ENCODE results near the gene TMEM273.

TMEM273 gene

DNA sequence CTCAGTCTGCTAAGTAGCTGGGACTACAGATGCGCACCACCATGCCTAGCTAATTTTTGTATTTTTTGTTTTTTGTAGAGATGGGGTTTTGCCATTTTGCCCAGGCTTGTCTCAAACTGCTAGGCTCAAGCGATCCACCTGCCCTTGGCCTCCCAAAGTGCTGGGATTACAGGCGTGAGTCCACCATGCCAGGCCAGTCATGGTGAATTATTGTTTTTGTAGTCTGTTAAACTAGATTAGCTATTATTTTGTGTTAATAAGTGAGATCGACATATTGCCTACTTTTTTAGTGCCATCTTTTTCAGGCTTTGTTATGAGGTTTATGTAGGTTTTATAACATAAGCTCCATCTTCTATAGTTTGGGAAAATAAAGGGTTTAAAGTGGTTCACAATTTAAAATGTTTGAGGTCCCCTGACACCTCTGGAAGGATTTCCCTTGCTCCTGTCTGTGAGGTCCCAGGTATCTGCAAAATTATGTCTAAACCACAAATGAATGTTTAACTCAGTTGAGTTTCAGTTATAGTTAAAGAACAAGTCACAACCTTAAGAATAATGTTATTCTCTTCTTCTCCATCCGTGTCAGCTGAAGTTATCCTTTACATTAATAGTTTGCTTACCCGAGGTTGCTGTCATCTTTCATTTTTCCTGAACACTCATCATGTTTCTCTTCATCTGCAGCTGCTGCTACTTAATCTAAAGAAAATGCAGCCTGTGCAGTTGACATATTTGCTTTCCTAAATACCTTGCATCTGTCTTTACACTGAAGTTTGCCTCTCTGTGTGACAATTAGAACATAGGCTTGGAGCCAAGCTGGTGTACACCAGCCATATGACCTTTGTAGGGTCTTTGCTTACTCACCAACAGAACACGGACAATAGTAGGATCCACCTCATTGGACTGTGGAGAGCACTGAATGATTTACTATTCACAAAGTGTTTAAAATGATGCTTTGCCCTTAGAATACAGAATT is 63.9 kb downstream of the TMEM273 start:
- Histone ChIP-seq H3K36me3 (replicated peaks; ENCODE audit: low read depth, low read length) (no peaks in the 10 kb centered on the region), H3K4me1 (ENCODE audit: low read length) (peaks cover 6% of the 10 kb centered on the region; the same call in 1 of the 2 replicates), H3K4me2 (ENCODE audit: low read length) (no peak overlapping the region), H3K9ac (ENCODE audit: low read length) (no peak overlapping the region), H3K79me2 (ENCODE audit: low read length) (no peaks in the 10 kb centered on the region), H4K20me1 (ENCODE audit: insufficient read depth, low read length) (no peaks in the 10 kb centered on the region), H3K4me3 (ENCODE audit: low read length) (no peak overlapping the region), H3K27me3 (ENCODE audit: low read depth, low read length) (no peaks in the 10 kb centered on the region), H2AFZ (ENCODE audit: low read depth, low read length) (no peak overlapping the region), H3K27ac (ENCODE audit: low read length) (no peak overlapping the region), H3K9me3 (ENCODE audit: insufficient read depth, low read length) (no peaks in the 10 kb centered on the region)
- TF ChIP-seq, protein P1, sequence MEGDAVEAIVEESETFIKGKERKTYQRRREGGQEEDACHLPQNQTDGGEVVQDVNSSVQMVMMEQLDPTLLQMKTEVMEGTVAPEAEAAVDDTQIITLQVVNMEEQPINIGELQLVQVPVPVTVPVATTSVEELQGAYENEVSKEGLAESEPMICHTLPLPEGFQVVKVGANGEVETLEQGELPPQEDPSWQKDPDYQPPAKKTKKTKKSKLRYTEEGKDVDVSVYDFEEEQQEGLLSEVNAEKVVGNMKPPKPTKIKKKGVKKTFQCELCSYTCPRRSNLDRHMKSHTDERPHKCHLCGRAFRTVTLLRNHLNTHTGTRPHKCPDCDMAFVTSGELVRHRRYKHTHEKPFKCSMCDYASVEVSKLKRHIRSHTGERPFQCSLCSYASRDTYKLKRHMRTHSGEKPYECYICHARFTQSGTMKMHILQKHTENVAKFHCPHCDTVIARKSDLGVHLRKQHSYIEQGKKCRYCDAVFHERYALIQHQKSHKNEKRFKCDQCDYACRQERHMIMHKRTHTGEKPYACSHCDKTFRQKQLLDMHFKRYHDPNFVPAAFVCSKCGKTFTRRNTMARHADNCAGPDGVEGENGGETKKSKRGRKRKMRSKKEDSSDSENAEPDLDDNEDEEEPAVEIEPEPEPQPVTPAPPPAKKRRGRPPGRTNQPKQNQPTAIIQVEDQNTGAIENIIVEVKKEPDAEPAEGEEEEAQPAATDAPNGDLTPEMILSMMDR (IDR thresholded peaks at IDR 0.05; ENCODE audit: low read depth, low read length) = no peak
- no peak for TF ChIP-seq EZH2phosphoT487 (IDR thresholded peaks at IDR 0.05; ENCODE audit: low read depth)

DNA sequence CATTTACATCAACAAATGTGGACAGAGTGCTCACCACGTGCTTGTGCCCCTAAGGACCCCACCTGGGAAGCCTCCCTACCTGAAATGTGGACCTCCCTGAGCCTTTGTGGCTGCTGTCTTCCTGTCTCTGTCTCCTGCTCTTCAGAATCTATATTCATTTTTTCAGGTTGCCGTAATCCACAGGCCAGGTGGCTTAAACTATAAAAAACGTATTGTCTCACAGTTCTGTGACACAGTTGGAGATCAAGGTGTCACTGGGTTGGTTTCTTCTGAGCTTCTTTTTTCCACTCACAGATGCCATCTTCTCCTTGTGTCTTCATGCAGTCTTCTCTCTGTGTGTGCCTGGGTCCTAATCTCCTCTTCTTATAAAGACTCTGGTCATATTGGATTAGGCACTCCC is 67.3 kb downstream of the TMEM273 start:
- Histone ChIP-seq H3K79me2 (ENCODE audit: low read length) (no peaks in the 10 kb centered on the region), H3K27me3 (ENCODE audit: low read depth, low read length) (no peaks in the 10 kb centered on the region), H4K20me1 (ENCODE audit: insufficient read depth, low read length) (no peaks in the 10 kb centered on the region), H3K9ac (ENCODE audit: low read length) (no peak overlapping the region), H3K9me3 (ENCODE audit: insufficient read depth, low read length) (no peaks in the 10 kb centered on the region), H3K4me3 (ENCODE audit: low read length) (no peak overlapping the region), H2AFZ (ENCODE audit: low read depth, low read length) (no peak overlapping the region), H3K27ac (ENCODE audit: low read length) (no peak overlapping the region), H3K4me2 (ENCODE audit: low read length) (no peak overlapping the region), H3K4me1 (ENCODE audit: low read length) (peaks cover 6% of the 10 kb centered on the region; the same call in 1 of the 2 replicates), H3K36me3 (replicated peaks; ENCODE audit: low read depth, low read length) (no peaks in the 10 kb centered on the region)
- no peak for TF ChIP-seq EZH2phosphoT487 (IDR thresholded peaks at IDR 0.05; ENCODE audit: low read depth)
- TF ChIP-seq, protein P1 (IDR thresholded peaks at IDR 0.05; ENCODE audit: low read depth, low read length) = no peak

DNA sequence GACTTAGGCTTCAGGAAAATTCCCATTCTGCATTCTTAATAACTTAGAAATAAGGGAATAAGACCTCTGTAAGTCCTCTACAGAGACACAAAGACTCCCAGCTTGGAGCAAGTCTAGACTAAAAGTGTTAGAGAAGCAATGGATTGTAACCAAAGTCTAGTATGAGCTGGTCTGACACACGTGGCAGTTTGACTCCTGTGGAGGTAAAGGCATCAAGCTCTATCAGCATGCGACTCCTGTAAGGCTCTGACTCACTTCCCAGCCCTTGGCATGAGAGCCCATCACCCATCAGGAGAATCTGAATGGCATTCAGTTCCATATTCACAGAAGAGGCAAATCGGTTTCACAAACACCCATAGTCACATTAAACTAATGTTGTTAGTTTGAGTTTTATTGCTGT is 68.4 kb downstream of the TMEM273 start:
- H3K79me2 ChIP-seq (ENCODE audit: low read length) = no peaks in the 10 kb centered on the region
- peaks cover 6% of the 10 kb centered on the region; the same call in 1 of the 2 replicates for H3K4me1 ChIP-seq (ENCODE audit: low read length)
- no peaks in the 10 kb centered on the region for H3K36me3 ChIP-seq (replicated peaks; ENCODE audit: low read depth, low read length)
- no peak overlapping the region for H3K27ac ChIP-seq (ENCODE audit: low read length)
- H3K27me3 ChIP-seq (ENCODE audit: low read depth, low read length) = no peaks in the 10 kb centered on the region
- H2AFZ ChIP-seq (ENCODE audit: low read depth, low read length) = no peak overlapping the region
- H3K9ac ChIP-seq (ENCODE audit: low read length) = no peak overlapping the region
- TF ChIP-seq EZH2phosphoT487 (IDR thresholded peaks at IDR 0.05; ENCODE audit: low read depth) = no peak
- TF ChIP-seq, protein P1 (IDR thresholded peaks at IDR 0.05; ENCODE audit: low read depth, low read length) = no peak
- H3K9me3 ChIP-seq (ENCODE audit: insufficient read depth, low read length) = no peaks in the 10 kb centered on the region
- H3K4me3 ChIP-seq (ENCODE audit: low read length) = no peak overlapping the region
- no peaks in the 10 kb centered on the region for H4K20me1 ChIP-seq (ENCODE audit: insufficient read depth, low read length)
- H3K4me2 ChIP-seq (ENCODE audit: low read length) = no peak overlapping the region

DNA sequence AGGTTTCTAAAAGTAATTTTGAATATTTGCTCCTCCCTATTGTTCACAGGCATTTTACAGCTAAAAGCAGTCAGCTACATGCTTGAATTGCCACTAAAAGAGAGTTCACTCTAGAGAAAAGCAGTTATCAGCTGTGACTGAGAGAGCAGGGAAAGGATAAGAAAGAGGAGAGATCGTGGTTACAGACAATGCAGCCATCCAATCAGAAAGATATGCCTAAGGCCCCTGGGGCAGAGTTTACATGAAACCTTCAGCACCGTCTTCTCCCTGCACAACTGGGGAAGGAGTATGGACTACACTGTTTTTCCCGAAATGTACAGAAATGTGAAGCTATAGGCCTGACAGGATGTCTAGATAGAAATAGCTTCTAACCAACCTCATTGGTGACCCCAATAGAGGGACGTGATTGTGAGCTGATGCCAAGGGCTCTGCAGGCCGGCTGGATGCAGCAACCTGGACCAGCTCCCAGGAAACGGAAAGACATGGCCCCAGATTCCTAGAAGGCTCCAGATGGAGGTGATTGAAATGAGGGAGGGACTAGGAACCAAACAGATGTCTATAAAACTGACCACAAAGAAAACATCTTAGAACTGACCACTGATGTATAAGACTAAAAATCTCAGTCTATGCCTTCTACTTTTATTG is 69.6 kb downstream of the TMEM273 start:
- H3K4me2 ChIP-seq (ENCODE audit: low read length) = no peak overlapping the region
- no peaks in the 10 kb centered on the region for H3K36me3 ChIP-seq (replicated peaks; ENCODE audit: low read depth, low read length)
- H4K20me1 ChIP-seq (ENCODE audit: insufficient read depth, low read length) = no peaks in the 10 kb centered on the region
- no peak overlapping the region for H2AFZ ChIP-seq (ENCODE audit: low read depth, low read length)
- H3K9ac ChIP-seq (ENCODE audit: low read length) = no peak overlapping the region
- TF ChIP-seq, protein P1 (IDR thresholded peaks at IDR 0.05; ENCODE audit: low read depth, low read length) = no peak
- no peak for TF ChIP-seq EZH2phosphoT487 (IDR thresholded peaks at IDR 0.05; ENCODE audit: low read depth)
- H3K27ac ChIP-seq (ENCODE audit: low read length) = no peak overlapping the region
- no peaks in the 10 kb centered on the region for H3K9me3 ChIP-seq (ENCODE audit: insufficient read depth, low read length)
- no peaks in the 10 kb centered on the region for H3K79me2 ChIP-seq (ENCODE audit: low read length)
- H3K4me1 ChIP-seq (ENCODE audit: low read length) = no peaks in the 10 kb centered on the region
- H3K27me3 ChIP-seq (ENCODE audit: low read depth, low read length) = no peaks in the 10 kb centered on the region
- H3K4me3 ChIP-seq (ENCODE audit: low read length) = no peak overlapping the region
